Osteocyte (in vitro differentiated cells): Measurements from ENCODE around the gene IGF1R. TPM values are rescaled to one million over a fixed set of nuclear protein-coding genes. Genes with fewer than 3 reads are reported as not detected.

Source experiments
- DNase-seq: peaks from one replicate; pipeline ENCODE4 v3.0.0; 2021; ENCODE audit warnings: mixed read lengths; ENCODE audit not compliant: unreplicated experiment; ENCODE audit errors: extremely low spot score
- H3K27ac Mint-ChIP-seq: one replicate; pipeline ENCODE4 v1.8.0; 2021; ENCODE audit warnings: mild to moderate bottlenecking, mixed read lengths; ENCODE audit not compliant: unreplicated experiment
- H3K27me3 Mint-ChIP-seq: one replicate; pipeline ENCODE4 v1.8.0; 2021; ENCODE audit warnings: mixed read lengths; ENCODE audit not compliant: unreplicated experiment
- H3K36me3 Mint-ChIP-seq: one replicate; pipeline ENCODE4 v1.8.0; 2021; ENCODE audit warnings: mixed read lengths; ENCODE audit not compliant: unreplicated experiment
- H3K4me1 Mint-ChIP-seq: one replicate; pipeline ENCODE4 v1.8.0; 2021; ENCODE audit warnings: mixed read lengths; ENCODE audit not compliant: unreplicated experiment
- H3K4me3 Mint-ChIP-seq: one replicate; pipeline ENCODE4 v1.8.0; 2021; ENCODE audit warnings: mild to moderate bottlenecking, moderate library complexity, mixed read lengths; ENCODE audit not compliant: unreplicated experiment
- H3K9me3 Mint-ChIP-seq: one replicate; pipeline ENCODE4 v1.8.0; 2021; ENCODE audit warnings: mixed read lengths; ENCODE audit not compliant: unreplicated experiment
- CTCF ChIP-seq: fragments of 200-600 bp; sonication (generic); IDR thresholded peaks from 2 replicates; pipeline ENCODE4 v1.5.0; 2021; ENCODE audit warnings: antibody characterized with exemption, mild to moderate bottlenecking, moderate library complexity
- total RNA-seq: library from RNA; stranded (reverse); gene quantifications from 2 replicates; pipeline ENCODE4 v1.2.1, GENCODE V29; 2021

The IGF1R gene
- total RNA-seq, 1 donor from 2014 or later = 174 TPM

GRCh38 chr15:98738689-98739401, 90.5 kb downstream of the IGF1R start:
- Mint-ChIP-seq H3K4me3 (no peak overlapping the region), H3K27ac (peak overlapping the region; percentile 44), H3K4me1 (peaks cover 81% of the 10 kb centered on the region), H3K27me3 (no peaks in the 10 kb centered on the region), H3K9me3 (no peaks in the 10 kb centered on the region), H3K36me3 (no peaks in the 10 kb centered on the region)
- TF ChIP-seq CTCF = no peak
- DNase-seq = no peak

GRCh38 chr15:98740295-98740694, 92.0 kb downstream of the IGF1R start:
- Mint-ChIP-seq H3K4me3 (no peak overlapping the region), H3K27me3 (no peaks in the 10 kb centered on the region), H3K9me3 (no peaks in the 10 kb centered on the region), H3K36me3 (no peaks in the 10 kb centered on the region), H3K4me1 (peaks cover 79% of the 10 kb centered on the region), H3K27ac (no peak overlapping the region)
- TF ChIP-seq CTCF = no peak
- no peak for DNase-seq

- no peak overlapping the region for H3K4me3 Mint-ChIP-seq
- peak overlapping the region; percentile 31 for H3K27ac Mint-ChIP-seq
- no peak for TF ChIP-seq CTCF
- no peaks in the 10 kb centered on the region for H3K36me3 Mint-ChIP-seq
- H3K27me3 Mint-ChIP-seq = no peaks in the 10 kb centered on the region
- no peaks in the 10 kb centered on the region for H3K9me3 Mint-ChIP-seq
- no peak for DNase-seq
- peaks cover 79% of the 10 kb centered on the region for H3K4me1 Mint-ChIP-seq
Measured at GRCh38 chr15:98740963-98741362, 92.6 kb downstream of the IGF1R start.

- Mint-ChIP-seq H3K4me1 (peaks cover 75% of the 10 kb centered on the region), H3K27me3 (no peaks in the 10 kb centered on the region), H3K27ac (no peak overlapping the region), H3K4me3 (no peak overlapping the region), H3K36me3 (no peaks in the 10 kb centered on the region), H3K9me3 (no peaks in the 10 kb centered on the region)
- TF ChIP-seq CTCF = no peak
- no peak for DNase-seq
Measured at GRCh38 chr15:98743177-98743576, 94.8 kb downstream of the IGF1R start.

- no peak for TF ChIP-seq CTCF
- no peak for DNase-seq
- Mint-ChIP-seq H3K4me3 (no peak overlapping the region), H3K27ac (no peak overlapping the region), H3K27me3 (no peaks in the 10 kb centered on the region), H3K4me1 (peaks cover 61% of the 10 kb centered on the region), H3K36me3 (no peaks in the 10 kb centered on the region), H3K9me3 (no peaks in the 10 kb centered on the region)
Measured at GRCh38 chr15:98744506-98744905, 96.2 kb downstream of the IGF1R start.
